Gastrocnemius medialis (tissue), 4 donors: Measurements from ENCODE around the gene NAV2.

ENCODE experiments used
- POLR2A ChIP-seq, 2 donors: fragments of 450-650 bp; IDR thresholded peaks; one replicate each; pipeline ENCODE4 v1.6.1; 2017; ENCODE audit warnings: antibody characterized with exemption in 2 of 2, mild to moderate bottlenecking in 2 of 2, moderate library complexity in 2 of 2
- TF ChIP-seq, protein P1 (sequence below), 5 experiments: fragments of 450-650 bp in 3 of 5; fragments of 200-600 bp in 2 of 5; sonication (generic) in 2 of 5; IDR thresholded peaks in 4 of 5; conservative IDR thresholded peaks in 1 of 5; 1 replicate in 4 of 5; 2 replicates in 1 of 5; pipeline ENCODE4 v1.5.1; 2016 to 2019; ENCODE audit warnings: antibody characterized with exemption in 5 of 5, mild to moderate bottlenecking in 3 of 5, moderate library complexity in 3 of 5

- no peak for TF ChIP-seq POLR2A (IDR thresholded peaks at IDR 0.05)
- TF ChIP-seq, protein P1, sequence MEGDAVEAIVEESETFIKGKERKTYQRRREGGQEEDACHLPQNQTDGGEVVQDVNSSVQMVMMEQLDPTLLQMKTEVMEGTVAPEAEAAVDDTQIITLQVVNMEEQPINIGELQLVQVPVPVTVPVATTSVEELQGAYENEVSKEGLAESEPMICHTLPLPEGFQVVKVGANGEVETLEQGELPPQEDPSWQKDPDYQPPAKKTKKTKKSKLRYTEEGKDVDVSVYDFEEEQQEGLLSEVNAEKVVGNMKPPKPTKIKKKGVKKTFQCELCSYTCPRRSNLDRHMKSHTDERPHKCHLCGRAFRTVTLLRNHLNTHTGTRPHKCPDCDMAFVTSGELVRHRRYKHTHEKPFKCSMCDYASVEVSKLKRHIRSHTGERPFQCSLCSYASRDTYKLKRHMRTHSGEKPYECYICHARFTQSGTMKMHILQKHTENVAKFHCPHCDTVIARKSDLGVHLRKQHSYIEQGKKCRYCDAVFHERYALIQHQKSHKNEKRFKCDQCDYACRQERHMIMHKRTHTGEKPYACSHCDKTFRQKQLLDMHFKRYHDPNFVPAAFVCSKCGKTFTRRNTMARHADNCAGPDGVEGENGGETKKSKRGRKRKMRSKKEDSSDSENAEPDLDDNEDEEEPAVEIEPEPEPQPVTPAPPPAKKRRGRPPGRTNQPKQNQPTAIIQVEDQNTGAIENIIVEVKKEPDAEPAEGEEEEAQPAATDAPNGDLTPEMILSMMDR (IDR thresholded peaks at IDR 0.05 in 4 of 5, conservative IDR thresholded peaks at IDR 0.05 in 1 of 5) = no peak
Observed at GRCh38 chr11:20080032-20080685, 367.5 kb downstream of the NAV2 start.
